Pons (tissue), 1 donor: Measurements from ENCODE around the gene PTPA.

Experiments
- DNase-seq: peaks from one replicate; pipeline ENCODE4 v3.0.0-alpha.2; 2016; ENCODE audit warnings: low spot score

PTPA gene

GRCh38 chr9:129110740-129111527 lies at the start of gene PTPA, which contains the start of gene CRAT:
Gene PTPA (plus strand): TSS chr9:129111415. CDS start chr9:129111601, 186 bp downstream.
Gene CRAT (minus strand): TSS chr9:129110793. CDS start chr9:129110509, 284 bp downstream.
- DNase-seq: peak; percentile 95

GRCh38 chr9:129063061-129063460 lies 48.2 kb upstream of the PTPA start:
- DNase-seq: no peak

- DNase-seq: no peak
Measured at GRCh38 chr9:129064499-129064908, 46.7 kb upstream of the PTPA start.

- no peak for DNase-seq
Measured at GRCh38 chr9:129068110-129068509, 43.1 kb upstream of the PTPA start.

GRCh38 chr9:129068990-129069861 lies 42.0 kb upstream of the PTPA start:
- DNase-seq: peak; percentile 59

GRCh38 chr9:129069862-129070641 lies 41.2 kb upstream of the PTPA start:
- no peak for DNase-seq

GRCh38 chr9:129070696-129071525 lies 40.3 kb upstream of the PTPA start:
- DNase-seq: no peak

GRCh38 chr9:129071526-129072126 lies 39.6 kb upstream of the PTPA start:
- DNase-seq: no peak

- DNase-seq: no peak
Measured at GRCh38 chr9:129072171-129072570, 39.0 kb upstream of the PTPA start.

- no peak for DNase-seq
Measured at GRCh38 chr9:129073404-129073803, 37.8 kb upstream of the PTPA start.

- DNase-seq: no peak
Measured at GRCh38 chr9:129074106-129074505, 37.1 kb upstream of the PTPA start.

GRCh38 chr9:129075996-129076639 lies 35.1 kb upstream of the PTPA start:
- DNase-seq: no peak

GRCh38 chr9:129076640-129077037 lies 34.6 kb upstream of the PTPA start:
- no peak for DNase-seq

GRCh38 chr9:129077236-129077635 lies 34.0 kb upstream of the PTPA start:
- no peak for DNase-seq

GRCh38 chr9:129078691-129079503 lies 32.3 kb upstream of the PTPA start:
- no peak for DNase-seq

GRCh38 chr9:129079829-129080228 lies 31.4 kb upstream of the PTPA start:
- DNase-seq: no peak

- no peak for DNase-seq
Measured at GRCh38 chr9:129080298-129080600, 31.0 kb upstream of the PTPA start.

- DNase-seq: peak; percentile 99
Measured at GRCh38 chr9:129080601-129081387, 30.4 kb upstream of the PTPA start, which contains the start of gene DOLPP1. Gene DOLPP1 (plus strand): TSS chr9:129081111. CDS start chr9:129081132, 21 bp downstream.
